ENCODE results near the gene ASIP.
"Not testable (repeated sequence)": the region's sequence is repeated elsewhere in the genome, so short reads cannot be mapped to it uniquely, and the experiment has no call there.

ASIP gene

DNA sequence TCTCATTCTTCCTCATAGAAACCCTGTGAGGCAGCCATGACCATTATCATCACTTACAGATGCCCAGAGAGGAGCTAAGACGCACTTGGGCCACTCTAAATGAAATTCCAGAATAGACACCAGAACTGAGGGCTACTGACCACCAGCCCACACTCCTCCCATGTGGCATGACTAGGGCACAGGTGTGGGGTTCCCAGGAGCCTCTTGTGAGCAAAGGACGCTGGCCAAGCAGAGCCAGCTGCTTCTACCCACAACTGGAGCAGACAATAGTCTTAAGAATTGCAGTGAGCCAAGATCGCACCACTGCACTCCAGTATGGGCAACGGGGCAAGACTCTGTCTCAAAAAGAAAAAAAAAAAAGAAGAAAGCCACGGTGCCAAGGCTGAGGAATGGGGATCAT is 51.9 kb downstream of the ASIP start:
- no peak for DNase-seq
- H3K4me3 ChIP-seq (ENCODE audit: low read depth, low read length) = no peak overlapping the region
- H3K27me3 ChIP-seq (ENCODE audit: insufficient read depth, low read depth, severe bottlenecking) = no peaks in the 10 kb centered on the region
- no peak for TF ChIP-seq CTCF (IDR thresholded peaks at IDR 0.05; ENCODE audit: low read depth, low read length)
- H3K36me3 ChIP-seq = peaks cover 89% of the 10 kb centered on the region
- no peak overlapping the region for H3K27ac ChIP-seq
- no peaks in the 10 kb centered on the region for H3K9me3 ChIP-seq (ENCODE audit: severe bottlenecking)

DNA sequence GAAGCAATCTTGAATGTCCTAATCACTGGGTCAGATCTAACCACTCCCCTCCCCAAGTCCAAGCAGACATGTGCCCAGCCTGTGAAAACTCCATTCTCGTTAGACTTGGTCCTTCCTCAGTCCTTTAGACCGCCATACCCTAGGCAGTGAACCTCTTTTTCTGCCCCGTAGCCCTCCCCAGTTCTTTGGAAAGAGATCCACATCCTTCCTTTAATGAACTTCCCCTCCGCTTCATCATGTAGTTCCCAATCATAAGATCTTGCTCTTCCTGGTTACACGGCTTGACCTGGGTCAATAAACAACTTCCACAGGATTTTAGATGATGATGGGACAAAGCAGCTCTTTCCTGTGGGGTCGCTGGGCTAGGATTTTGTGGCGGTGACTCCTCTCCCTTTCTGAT is 52.4 kb downstream of the ASIP start:
- H3K9me3 ChIP-seq (ENCODE audit: severe bottlenecking) = no peaks in the 10 kb centered on the region
- DNase-seq = no peak
- no peak overlapping the region for H3K27ac ChIP-seq
- TF ChIP-seq CTCF (IDR thresholded peaks at IDR 0.05; ENCODE audit: low read depth, low read length) = no peak
- H3K36me3 ChIP-seq = peaks cover 85% of the 10 kb centered on the region
- H3K27me3 ChIP-seq (ENCODE audit: insufficient read depth, low read depth, severe bottlenecking) = no peaks in the 10 kb centered on the region
- H3K4me3 ChIP-seq (ENCODE audit: low read depth, low read length) = no peak overlapping the region

DNA sequence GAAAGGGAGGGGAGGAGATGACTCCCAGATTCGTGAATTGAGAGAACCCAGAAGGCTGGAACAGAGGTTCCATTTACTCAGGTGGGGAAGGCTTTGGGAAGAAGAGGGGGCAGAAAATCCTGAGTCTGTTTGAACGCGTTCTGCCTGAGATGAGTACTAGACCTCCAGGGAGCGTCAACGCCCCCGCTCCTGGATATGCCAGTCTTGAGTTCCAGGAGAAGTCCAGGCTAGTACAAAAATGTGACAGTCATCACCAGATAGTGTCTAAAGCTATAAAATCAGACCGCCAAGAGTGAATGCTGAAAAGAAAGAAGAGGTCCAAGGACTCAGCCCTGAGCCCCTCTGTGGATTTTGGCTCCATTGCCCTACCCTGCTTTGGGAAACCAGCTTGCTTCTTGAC is 53.3 kb downstream of the ASIP start:
- peaks cover 84% of the 10 kb centered on the region for H3K36me3 ChIP-seq
- H3K9me3 ChIP-seq (ENCODE audit: severe bottlenecking) = no peaks in the 10 kb centered on the region
- H3K27ac ChIP-seq = no peak overlapping the region
- no peaks in the 10 kb centered on the region for H3K27me3 ChIP-seq (ENCODE audit: insufficient read depth, low read depth, severe bottlenecking)
- no peak overlapping the region for H3K4me3 ChIP-seq (ENCODE audit: low read depth, low read length)
- DNase-seq = no peak
- TF ChIP-seq CTCF (IDR thresholded peaks at IDR 0.05; ENCODE audit: low read depth, low read length) = no peak

DNA sequence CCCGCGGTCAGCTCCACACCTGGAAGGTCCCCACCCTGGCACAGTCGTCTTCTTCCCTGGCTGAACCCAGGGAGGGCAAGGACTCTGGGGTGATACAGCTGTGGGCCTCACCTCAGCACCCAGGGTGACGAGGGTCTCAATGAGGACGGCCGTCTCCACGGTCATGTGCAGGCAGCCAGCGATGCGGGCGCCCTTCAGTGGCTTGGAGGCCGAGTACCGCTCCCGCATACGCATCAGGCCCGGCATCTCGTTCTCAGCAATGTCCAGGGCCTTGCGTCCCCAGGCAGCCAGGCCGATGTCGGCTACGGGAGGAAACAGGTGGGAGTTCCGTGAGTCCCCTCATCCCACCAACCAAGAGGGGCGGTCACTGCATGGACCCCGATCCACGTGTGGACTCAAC is 54.1 kb downstream of the ASIP start:
- peaks cover 82% of the 10 kb centered on the region for H3K36me3 ChIP-seq

DNA sequence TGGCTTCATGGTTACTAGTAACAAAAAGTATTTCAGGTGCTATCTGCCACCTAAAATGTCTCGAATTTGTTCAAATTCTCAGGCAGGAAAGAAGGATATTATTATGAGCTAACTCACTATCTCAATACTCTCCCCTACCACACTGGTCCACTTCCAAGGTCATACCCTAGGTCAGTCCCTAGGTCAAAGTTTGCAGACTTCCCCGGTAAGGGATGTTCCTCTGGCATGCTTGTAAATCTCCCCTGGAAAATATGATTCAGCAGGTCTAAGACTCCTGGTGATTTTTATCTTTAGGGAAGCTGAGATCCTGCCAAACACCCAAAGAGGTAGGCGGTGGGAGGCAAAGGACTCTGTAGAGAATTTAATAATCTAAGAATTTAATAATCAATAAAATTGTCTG is 55.2 kb downstream of the ASIP start:
- Histone ChIP-seq H3K27ac (no peak overlapping the region), H3K27me3 (ENCODE audit: insufficient read depth, low read depth, severe bottlenecking) (no peaks in the 10 kb centered on the region), H3K36me3 (peaks cover 75% of the 10 kb centered on the region), H3K4me3 (ENCODE audit: low read depth, low read length) (no peak overlapping the region), H3K9me3 (ENCODE audit: severe bottlenecking) (no peaks in the 10 kb centered on the region)
- no peak for DNase-seq
- no peak for TF ChIP-seq CTCF (IDR thresholded peaks at IDR 0.05; ENCODE audit: low read depth, low read length)

More for the DNA sequence above, 54.1 kb downstream of the ASIP start:
- no peak for TF ChIP-seq CTCF (IDR thresholded peaks at IDR 0.05; ENCODE audit: low read depth, low read length)
- H3K9me3 ChIP-seq (ENCODE audit: severe bottlenecking) = no peaks in the 10 kb centered on the region
- H3K4me3 ChIP-seq (ENCODE audit: low read depth, low read length) = no peak overlapping the region
- no peaks in the 10 kb centered on the region for H3K27me3 ChIP-seq (ENCODE audit: insufficient read depth, low read depth, severe bottlenecking)
- DNase-seq = no peak
- no peak overlapping the region for H3K27ac ChIP-seq

DNA sequence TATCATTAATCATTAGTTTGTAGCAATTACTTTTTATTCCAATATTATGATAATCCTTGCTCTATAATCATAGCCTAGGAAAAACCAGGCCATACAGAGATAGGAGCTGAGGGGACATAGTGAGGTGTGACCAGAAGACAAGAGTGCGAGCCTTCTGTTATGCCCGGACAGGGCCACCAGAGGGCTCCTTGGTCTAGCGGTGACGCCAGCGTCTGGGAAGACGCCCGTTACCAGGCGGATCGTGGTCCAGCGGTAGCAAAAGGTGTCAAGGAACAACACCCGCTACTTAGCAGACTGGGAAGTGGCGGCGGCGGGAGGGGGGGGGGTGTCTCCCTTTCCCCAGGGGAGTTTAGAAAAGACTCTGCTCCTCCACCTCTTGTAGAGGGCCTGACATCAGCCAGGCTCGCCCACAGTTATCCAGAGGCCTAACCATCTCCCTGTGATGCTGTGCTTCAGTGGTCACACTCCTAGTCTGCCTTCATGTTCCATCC is 57.1 kb downstream of the ASIP start:
- peaks cover 59% of the 10 kb centered on the region for H3K36me3 ChIP-seq
- not testable (repeated sequence) for H3K9me3 ChIP-seq (ENCODE audit: severe bottlenecking); H3K4me3 ChIP-seq (ENCODE audit: low read depth, low read length); DNase-seq; H3K27me3 ChIP-seq (ENCODE audit: insufficient read depth, low read depth, severe bottlenecking); H3K27ac ChIP-seq
